ENCODE measurements around the gene BAIAP2L1. TPM values are rescaled to one million over a fixed set of nuclear protein-coding genes. Genes with fewer than 3 reads are reported as not detected.

BAIAP2L1 gene
- total and polyA plus RNA-seq, 7 donors = 0.27 to 44.2 (median 3.0) TPM

DNA sequence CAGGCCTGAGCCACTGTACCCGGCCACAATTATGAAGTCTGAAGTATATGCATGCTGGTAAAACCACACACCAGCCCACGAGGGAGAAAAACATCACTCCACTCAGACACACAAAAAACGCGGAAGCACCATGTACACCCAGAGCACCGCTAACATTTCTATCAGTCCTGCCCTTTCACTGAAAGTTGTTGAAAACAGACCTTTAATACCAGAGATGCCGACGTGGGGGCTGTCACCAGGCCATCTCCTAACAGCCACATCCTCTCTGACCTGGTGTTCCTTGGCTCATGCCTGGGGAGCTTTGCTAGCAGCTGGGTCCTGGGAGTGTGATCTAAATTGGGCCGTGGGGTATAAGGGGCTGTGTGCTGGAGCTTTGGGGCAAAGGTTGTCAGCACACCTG is 49.8 kb downstream of the BAIAP2L1 start:
- H3K36me3 ChIP-seq = no peaks in the 10 kb centered on the region
- peaks cover 0 to 2% (median 0%) of the 10 kb centered on the region in 4 donors for H3K9me3 ChIP-seq
- no peak for TF ChIP-seq CTCF (IDR thresholded peaks at IDR 0.05)
- no peak for TF ChIP-seq EP300 (IDR thresholded peaks at IDR 0.05)
- no peak for TF ChIP-seq POLR2A (IDR thresholded peaks at IDR 0.05)
- no peak for TF ChIP-seq POLR2AphosphoS5 (IDR thresholded peaks at IDR 0.05)
- 95 to 96% methylated on average over 8 of the region's 8 CpGs for WGBS, 2 donors
- H3K27me3 ChIP-seq = no peaks in the 10 kb centered on the region
- H3K27ac ChIP-seq = no peak overlapping the region
- intact Hi-C loops (cut with DNase I) = no loop called here
- DNase-seq = no peak
- no peak overlapping the region for H3K4me3 ChIP-seq
- no peaks in the 10 kb centered on the region for H3K4me1 ChIP-seq

DNA sequence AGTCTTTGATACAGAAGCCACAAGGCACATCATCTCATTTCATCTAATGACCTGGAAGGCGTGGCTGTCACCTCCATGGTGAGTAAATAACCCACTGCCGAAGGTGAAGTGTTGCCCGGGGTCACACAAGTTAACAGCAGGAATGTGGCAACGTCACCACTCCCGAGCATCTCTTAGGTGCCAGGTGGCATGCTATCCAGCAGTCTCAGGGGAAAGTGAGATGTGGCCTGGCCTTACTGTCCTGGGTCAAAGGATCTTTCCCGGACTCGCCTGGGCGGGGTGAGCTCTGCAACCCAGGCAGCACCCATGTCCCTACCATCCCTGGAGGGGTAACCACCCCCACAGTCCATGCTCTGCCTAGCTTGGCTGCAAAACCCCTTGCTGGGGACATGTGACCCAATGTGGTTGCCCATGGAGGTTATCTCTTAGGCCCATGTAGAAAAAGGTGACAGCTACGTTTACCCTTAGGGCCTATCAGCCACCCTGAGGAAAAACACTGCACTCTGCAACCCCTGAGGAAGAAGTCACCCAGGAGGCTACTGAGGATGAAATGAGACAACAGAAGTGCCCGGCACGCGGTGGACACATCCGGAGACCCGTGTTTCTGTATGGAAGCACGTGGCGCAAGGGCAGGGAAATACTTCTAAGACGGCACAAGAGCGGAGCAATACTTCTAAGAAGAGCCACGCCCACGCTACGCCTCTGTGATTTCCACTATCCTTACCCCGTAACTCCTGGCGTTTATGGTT is 52.0 kb downstream of the BAIAP2L1 start:
- no peak overlapping the region for H3K4me3 ChIP-seq
- intact Hi-C loops (cut with DNase I) = no loop called here
- no peak for TF ChIP-seq POLR2AphosphoS5 (IDR thresholded peaks at IDR 0.05)
- TF ChIP-seq CTCF (IDR thresholded peaks at IDR 0.05) = no peak
- no peak for TF ChIP-seq EP300 (IDR thresholded peaks at IDR 0.05)
- TF ChIP-seq POLR2A (IDR thresholded peaks at IDR 0.05) = no peak
- H3K4me1 ChIP-seq = no peaks in the 10 kb centered on the region
- 66 to 85% methylated on average over 23 of the region's 23 CpGs for WGBS, 2 donors
- no peaks in the 10 kb centered on the region for H3K36me3 ChIP-seq
- H3K27ac ChIP-seq = no peak overlapping the region
- DNase-seq = no peak
- no peaks in the 10 kb centered on the region for H3K27me3 ChIP-seq
- peaks cover 0 to 2% (median 0%) of the 10 kb centered on the region in 4 donors for H3K9me3 ChIP-seq

- Histone ChIP-seq H3K4me1 (no peaks in the 10 kb centered on the region), H3K9me3 (peaks cover 0 to 2% (median 0%) of the 10 kb centered on the region in 4 donors), H3K36me3 (no peaks in the 10 kb centered on the region), H3K27me3 (no peaks in the 10 kb centered on the region), H3K4me3 (no peak overlapping the region), H3K27ac (no peak overlapping the region)
- no peak for TF ChIP-seq POLR2AphosphoS5 (IDR thresholded peaks at IDR 0.05)
- TF ChIP-seq CTCF (IDR thresholded peaks at IDR 0.05) = no peak
- no peak for TF ChIP-seq POLR2A (IDR thresholded peaks at IDR 0.05)
- TF ChIP-seq EP300 (IDR thresholded peaks at IDR 0.05) = no peak
- WGBS, 2 donors = 82 to 85% methylated on average over 7 of the region's 7 CpGs
- DNase-seq = no peak
- intact Hi-C loops (cut with DNase I) = no loop called here
Measured at GRCh38 chr7:98346515-98347069, 54.3 kb downstream of the BAIAP2L1 start.

DNA sequence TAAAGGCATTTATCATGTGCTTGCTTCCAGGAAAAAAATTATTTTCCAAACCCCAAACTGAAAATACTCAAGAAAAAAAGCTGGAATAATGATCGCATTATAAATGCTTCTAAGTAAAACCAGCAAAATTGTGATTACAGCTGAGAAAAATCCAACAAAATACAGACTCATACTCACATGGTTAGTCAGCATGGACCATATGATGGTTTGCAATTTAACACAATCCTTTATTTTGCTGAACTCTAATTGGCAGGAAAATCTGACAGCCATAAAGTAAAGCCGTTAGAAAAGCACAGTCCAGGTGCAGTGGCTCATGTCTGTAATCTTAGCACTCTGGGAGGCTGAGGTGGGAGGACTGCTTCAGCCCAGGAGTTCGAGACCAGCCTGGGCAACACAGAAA is 59.8 kb downstream of the BAIAP2L1 start:
- WGBS, 2 donors = 65 to 74% methylated on average over 3 of the region's 3 CpGs
- no peak overlapping the region for H3K4me3 ChIP-seq
- H3K27ac ChIP-seq = no peak overlapping the region
- H3K4me1 ChIP-seq = no peaks in the 10 kb centered on the region
- TF ChIP-seq POLR2A (IDR thresholded peaks at IDR 0.05) = no peak
- no peak for TF ChIP-seq POLR2AphosphoS5 (IDR thresholded peaks at IDR 0.05)
- TF ChIP-seq EP300 (IDR thresholded peaks at IDR 0.05) = no peak
- no peak for TF ChIP-seq CTCF (IDR thresholded peaks at IDR 0.05)
- no peaks in the 10 kb centered on the region for H3K27me3 ChIP-seq
- no peaks in the 10 kb centered on the region for H3K9me3 ChIP-seq
- intact Hi-C loops (cut with DNase I) = no loop called here
- H3K36me3 ChIP-seq = no peaks in the 10 kb centered on the region
- DNase-seq = no peak
